Measurements from ENCODE around the gene FKBP5.
"Not testable (repeated sequence)": the region's sequence is repeated elsewhere in the genome, so short reads cannot be mapped to it uniquely, and the experiment has no call there.

FKBP5 gene

GRCh38 chr6:35580836-35581235 is 107.9 kb downstream of the FKBP5 start:
- Histone ChIP-seq H3K4me1 (ENCODE audit: control insufficient read depth in 2 of 2, insufficient read depth in 2 of 2, low read length in 2 of 2) (no peaks in the 10 kb centered on the region), H3K4me3 (ENCODE audit: low read length in 2 of 2) (no peak overlapping the region), H3K36me3 (ENCODE audit: control insufficient read depth in 2 of 2, insufficient read depth in 2 of 2, low read length in 2 of 2) (peaks cover 16 to 38% of the 10 kb centered on the region in 2 donors), H3K9ac (ENCODE audit: low read depth in 1 of 2, low read length in 2 of 2) (no peak overlapping the region), H3K9me3 (ENCODE audit: control insufficient read depth in 2 of 2, low read length in 2 of 2) (no peaks in the 10 kb centered on the region), H3K27ac (ENCODE audit: low read depth in 2 of 2, low read length in 2 of 2) (no peak overlapping the region), H3K27me3 (ENCODE audit: control insufficient read depth in 2 of 2, insufficient read depth in 2 of 2, low read length in 2 of 2) (no peaks in the 10 kb centered on the region)

- H3K27ac ChIP-seq (ENCODE audit: low read depth in 2 of 2, low read length in 2 of 2), result no peak overlapping the region
- H3K36me3 ChIP-seq (ENCODE audit: control insufficient read depth in 2 of 2, insufficient read depth in 2 of 2, low read length in 2 of 2), result peaks cover 29 to 46% of the 10 kb centered on the region in 2 donors
- H3K4me3 ChIP-seq (ENCODE audit: low read length in 2 of 2), result no peak overlapping the region
- H3K9ac ChIP-seq (ENCODE audit: low read depth in 1 of 2, low read length in 2 of 2), result no peak overlapping the region
- H3K27me3 ChIP-seq (ENCODE audit: control insufficient read depth in 2 of 2, insufficient read depth in 2 of 2, low read length in 2 of 2), result no peaks in the 10 kb centered on the region
- no peaks in the 10 kb centered on the region for H3K9me3 ChIP-seq (ENCODE audit: control insufficient read depth in 2 of 2, low read length in 2 of 2)
- no peaks in the 10 kb centered on the region for H3K4me1 ChIP-seq (ENCODE audit: control insufficient read depth in 2 of 2, insufficient read depth in 2 of 2, low read length in 2 of 2)
Measured at GRCh38 chr6:35576682-35577081, 112.0 kb downstream of the FKBP5 start.

GRCh38 chr6:35573495-35574110 is 115.1 kb downstream of the FKBP5 start:
- H3K27ac ChIP-seq (ENCODE audit: low read depth in 2 of 2, low read length in 2 of 2), result no peak overlapping the region
- no peaks in the 10 kb centered on the region for H3K27me3 ChIP-seq (ENCODE audit: control insufficient read depth in 2 of 2, insufficient read depth in 2 of 2, low read length in 2 of 2)
- H3K4me1 ChIP-seq (ENCODE audit: control insufficient read depth in 2 of 2, insufficient read depth in 2 of 2, low read length in 2 of 2), result no peaks in the 10 kb centered on the region
- no peaks in the 10 kb centered on the region for H3K9me3 ChIP-seq (ENCODE audit: control insufficient read depth in 2 of 2, low read length in 2 of 2)
- H3K4me3 ChIP-seq (ENCODE audit: low read length in 2 of 2), result no peak overlapping the region
- peaks cover 26 to 39% of the 10 kb centered on the region in 2 donors for H3K36me3 ChIP-seq (ENCODE audit: control insufficient read depth in 2 of 2, insufficient read depth in 2 of 2, low read length in 2 of 2)
- no peak overlapping the region for H3K9ac ChIP-seq (ENCODE audit: low read depth in 1 of 2, low read length in 2 of 2)

- not testable (repeated sequence) for H3K27me3 ChIP-seq (ENCODE audit: control insufficient read depth in 2 of 2, insufficient read depth in 2 of 2, low read length in 2 of 2); H3K9ac ChIP-seq (ENCODE audit: low read depth in 1 of 2, low read length in 2 of 2); H3K4me1 ChIP-seq (ENCODE audit: control insufficient read depth in 2 of 2, insufficient read depth in 2 of 2, low read length in 2 of 2); H3K27ac ChIP-seq (ENCODE audit: low read depth in 2 of 2, low read length in 2 of 2); H3K4me3 ChIP-seq (ENCODE audit: low read length in 2 of 2); H3K9me3 ChIP-seq (ENCODE audit: control insufficient read depth in 2 of 2, low read length in 2 of 2)
- H3K36me3 ChIP-seq (ENCODE audit: control insufficient read depth in 2 of 2, insufficient read depth in 2 of 2, low read length in 2 of 2), result peaks cover 18 to 25% of the 10 kb centered on the region in 2 donors
Measured at GRCh38 chr6:35570885-35571330, 117.8 kb downstream of the FKBP5 start.

GRCh38 chr6:35569011-35569461 is 119.7 kb downstream of the FKBP5 start:
- peaks cover 0 to 4% of the 10 kb centered on the region in 2 donors for H3K27me3 ChIP-seq (ENCODE audit: control insufficient read depth in 2 of 2, insufficient read depth in 2 of 2, low read length in 2 of 2)
- no peaks in the 10 kb centered on the region for H3K4me1 ChIP-seq (ENCODE audit: control insufficient read depth in 2 of 2, insufficient read depth in 2 of 2, low read length in 2 of 2)
- no peaks in the 10 kb centered on the region for H3K9me3 ChIP-seq (ENCODE audit: control insufficient read depth in 2 of 2, low read length in 2 of 2)
- H3K36me3 ChIP-seq (ENCODE audit: control insufficient read depth in 2 of 2, insufficient read depth in 2 of 2, low read length in 2 of 2), result peaks cover 3 to 7% of the 10 kb centered on the region in 2 donors
- H3K4me3 ChIP-seq (ENCODE audit: low read length in 2 of 2), result no peak overlapping the region
- H3K9ac ChIP-seq (ENCODE audit: low read depth in 1 of 2, low read length in 2 of 2), result no peak overlapping the region
- H3K27ac ChIP-seq (ENCODE audit: low read depth in 2 of 2, low read length in 2 of 2), result no peak overlapping the region

DNA sequence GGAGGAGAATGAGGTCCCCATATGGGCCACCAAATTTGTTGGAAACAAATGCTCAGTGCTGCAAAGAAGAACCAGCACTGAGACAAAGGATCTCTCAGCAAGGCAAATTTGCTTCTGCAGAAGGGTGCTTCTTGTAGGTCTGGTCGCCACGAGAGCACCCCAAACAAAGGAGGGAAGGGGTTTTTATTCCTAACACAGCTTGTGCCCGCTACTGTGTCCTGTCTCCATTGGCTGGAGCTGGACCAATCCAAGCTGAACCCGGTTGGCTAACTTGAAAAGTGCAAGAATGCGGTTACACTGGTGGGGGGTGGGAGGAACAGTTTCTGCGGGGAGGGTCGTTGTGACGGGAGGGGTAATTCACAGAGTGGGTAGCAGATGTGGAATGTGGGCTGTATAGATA is 121.9 kb downstream of the FKBP5 start:
- Histone ChIP-seq H3K27me3 (ENCODE audit: control insufficient read depth in 2 of 2, insufficient read depth in 2 of 2, low read length in 2 of 2) (peaks cover 0 to 4% of the 10 kb centered on the region in 2 donors), H3K4me1 (ENCODE audit: control insufficient read depth in 2 of 2, insufficient read depth in 2 of 2, low read length in 2 of 2) (no peaks in the 10 kb centered on the region), H3K9ac (ENCODE audit: low read depth in 1 of 2, low read length in 2 of 2) (no peak overlapping the region)

DNA sequence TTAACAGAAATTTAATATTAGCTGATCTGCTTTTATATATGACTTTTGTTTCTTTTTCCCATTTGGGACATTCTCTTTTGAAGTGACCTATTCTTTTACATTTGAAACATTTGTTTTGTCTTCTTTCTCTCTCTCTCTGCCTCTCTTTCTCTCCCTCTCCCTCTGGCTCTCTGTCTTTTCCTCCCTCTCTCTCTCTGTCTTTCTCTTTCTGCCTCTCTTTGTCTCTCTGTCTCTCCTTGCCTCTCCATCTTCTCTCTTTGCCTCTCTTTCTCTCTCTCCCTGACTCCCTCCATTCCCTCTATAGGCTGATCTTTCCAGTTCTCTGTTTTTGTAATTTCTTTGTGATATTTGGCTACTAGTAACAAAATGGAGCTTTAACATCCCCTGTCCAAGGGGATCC is 124.0 kb downstream of the FKBP5 start:
- Histone ChIP-seq H3K9ac (ENCODE audit: low read depth in 1 of 2, low read length in 2 of 2) (no peak overlapping the region), H3K4me1 (ENCODE audit: control insufficient read depth in 2 of 2, insufficient read depth in 2 of 2, low read length in 2 of 2) (no peaks in the 10 kb centered on the region), H3K4me3 (ENCODE audit: low read length in 2 of 2) (no peak overlapping the region), H3K27me3 (ENCODE audit: control insufficient read depth in 2 of 2, insufficient read depth in 2 of 2, low read length in 2 of 2) (peaks cover 0 to 4% of the 10 kb centered on the region in 2 donors), H3K9me3 (ENCODE audit: control insufficient read depth in 2 of 2, low read length in 2 of 2) (no peaks in the 10 kb centered on the region), H3K36me3 (ENCODE audit: control insufficient read depth in 2 of 2, insufficient read depth in 2 of 2, low read length in 2 of 2) (no peaks in the 10 kb centered on the region), H3K27ac (ENCODE audit: low read depth in 2 of 2, low read length in 2 of 2) (no peak overlapping the region)

More for the DNA sequence above, 121.9 kb downstream of the FKBP5 start:
- Histone ChIP-seq H3K27ac (ENCODE audit: low read depth in 2 of 2, low read length in 2 of 2) (no peak overlapping the region), H3K36me3 (ENCODE audit: control insufficient read depth in 2 of 2, insufficient read depth in 2 of 2, low read length in 2 of 2) (no peaks in the 10 kb centered on the region), H3K4me3 (ENCODE audit: low read length in 2 of 2) (no peak overlapping the region), H3K9me3 (ENCODE audit: control insufficient read depth in 2 of 2, low read length in 2 of 2) (no peaks in the 10 kb centered on the region)

GRCh38 chr6:35562060-35562459 is 126.7 kb downstream of the FKBP5 start:
- no peak overlapping the region for H3K27ac ChIP-seq (ENCODE audit: low read depth in 2 of 2, low read length in 2 of 2)
- H3K27me3 ChIP-seq (ENCODE audit: control insufficient read depth in 2 of 2, insufficient read depth in 2 of 2, low read length in 2 of 2), result peaks cover 0 to 4% of the 10 kb centered on the region in 2 donors
- no peak overlapping the region for H3K9ac ChIP-seq (ENCODE audit: low read depth in 1 of 2, low read length in 2 of 2)
- no peaks in the 10 kb centered on the region for H3K4me1 ChIP-seq (ENCODE audit: control insufficient read depth in 2 of 2, insufficient read depth in 2 of 2, low read length in 2 of 2)
- no peaks in the 10 kb centered on the region for H3K9me3 ChIP-seq (ENCODE audit: control insufficient read depth in 2 of 2, low read length in 2 of 2)
- no peak overlapping the region for H3K4me3 ChIP-seq (ENCODE audit: low read length in 2 of 2)
- H3K36me3 ChIP-seq (ENCODE audit: control insufficient read depth in 2 of 2, insufficient read depth in 2 of 2, low read length in 2 of 2), result no peaks in the 10 kb centered on the region

DNA sequence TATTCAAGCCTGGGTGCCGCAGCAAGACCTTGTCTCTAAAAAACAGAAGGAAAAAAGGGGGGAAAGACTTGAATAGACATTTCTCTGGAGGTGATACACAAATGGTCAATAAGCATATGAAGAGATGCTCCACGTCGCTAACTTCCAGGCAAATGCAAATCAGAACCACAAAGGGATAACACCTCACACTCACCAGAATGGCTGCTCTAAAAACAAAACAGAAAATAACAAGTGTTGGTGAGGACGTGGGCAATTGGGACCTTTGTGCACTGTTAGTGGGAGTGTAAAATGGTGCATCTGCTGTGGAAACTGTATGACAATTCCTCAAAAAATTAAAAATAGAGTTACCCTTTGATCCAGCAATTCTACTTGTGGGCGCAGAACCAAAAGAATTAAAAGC is 127.6 kb downstream of the FKBP5 start:
- no peak overlapping the region for H3K9ac ChIP-seq (ENCODE audit: low read depth in 1 of 2, low read length in 2 of 2)
- H3K4me3 ChIP-seq (ENCODE audit: low read length in 2 of 2), result no peak overlapping the region
- H3K27me3 ChIP-seq (ENCODE audit: control insufficient read depth in 2 of 2, insufficient read depth in 2 of 2, low read length in 2 of 2), result peaks cover 0 to 4% of the 10 kb centered on the region in 2 donors
- H3K27ac ChIP-seq (ENCODE audit: low read depth in 2 of 2, low read length in 2 of 2), result no peak overlapping the region
- H3K4me1 ChIP-seq (ENCODE audit: control insufficient read depth in 2 of 2, insufficient read depth in 2 of 2, low read length in 2 of 2), result no peaks in the 10 kb centered on the region
- H3K36me3 ChIP-seq (ENCODE audit: control insufficient read depth in 2 of 2, insufficient read depth in 2 of 2, low read length in 2 of 2), result no peaks in the 10 kb centered on the region
- H3K9me3 ChIP-seq (ENCODE audit: control insufficient read depth in 2 of 2, low read length in 2 of 2), result no peaks in the 10 kb centered on the region

DNA sequence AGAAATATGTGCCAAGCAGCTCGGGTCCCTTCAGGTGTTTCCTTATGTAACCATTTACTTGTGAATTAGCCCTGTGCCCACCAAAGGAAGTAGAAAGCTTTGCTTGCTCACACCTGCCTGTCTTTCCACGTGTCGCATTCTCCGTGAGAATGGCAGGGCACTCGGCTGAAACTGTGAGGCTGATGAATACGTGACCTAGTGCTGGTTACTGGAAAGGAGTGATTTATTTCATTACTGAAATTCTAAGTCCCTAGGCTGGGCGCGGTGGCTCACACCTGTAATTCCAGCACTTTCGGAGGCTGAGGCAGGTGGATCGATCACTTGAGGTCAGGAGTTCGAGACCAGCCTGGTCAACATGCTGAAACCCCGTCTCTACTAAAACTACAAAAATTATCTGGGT is 130.1 kb downstream of the FKBP5 start:
- Histone ChIP-seq H3K36me3 (ENCODE audit: control insufficient read depth in 2 of 2, insufficient read depth in 2 of 2, low read length in 2 of 2) (no peaks in the 10 kb centered on the region), H3K9ac (ENCODE audit: low read depth in 1 of 2, low read length in 2 of 2) (no peak overlapping the region), H3K4me3 (ENCODE audit: low read length in 2 of 2) (no peak overlapping the region), H3K9me3 (ENCODE audit: control insufficient read depth in 2 of 2, low read length in 2 of 2) (no peaks in the 10 kb centered on the region), H3K4me1 (ENCODE audit: control insufficient read depth in 2 of 2, insufficient read depth in 2 of 2, low read length in 2 of 2) (no peaks in the 10 kb centered on the region), H3K27ac (ENCODE audit: low read depth in 2 of 2, low read length in 2 of 2) (no peak overlapping the region), H3K27me3 (ENCODE audit: control insufficient read depth in 2 of 2, insufficient read depth in 2 of 2, low read length in 2 of 2) (no peaks in the 10 kb centered on the region)
